SHP77 (cell line): Measurements from ENCODE around the gene PAK6.
A peak's percentile ranks its signal among the peaks of the same experiment; 100 is the strongest.

Source experiments
- DNase-seq, 2 experiments: peaks; one replicate each; lab custom pipeline; 2025; lab: John Stamatoyannopoulos, UW

The PAK6 gene

GRCh38 chr15:40255033-40255432 is 16.2 kb downstream of the PAK6 start:
- no peak for DNase-seq

- DNase-seq: no peak
These were observed 17.9 kb downstream of the PAK6 start for GRCh38 chr15:40256638-40257235.

DNA sequence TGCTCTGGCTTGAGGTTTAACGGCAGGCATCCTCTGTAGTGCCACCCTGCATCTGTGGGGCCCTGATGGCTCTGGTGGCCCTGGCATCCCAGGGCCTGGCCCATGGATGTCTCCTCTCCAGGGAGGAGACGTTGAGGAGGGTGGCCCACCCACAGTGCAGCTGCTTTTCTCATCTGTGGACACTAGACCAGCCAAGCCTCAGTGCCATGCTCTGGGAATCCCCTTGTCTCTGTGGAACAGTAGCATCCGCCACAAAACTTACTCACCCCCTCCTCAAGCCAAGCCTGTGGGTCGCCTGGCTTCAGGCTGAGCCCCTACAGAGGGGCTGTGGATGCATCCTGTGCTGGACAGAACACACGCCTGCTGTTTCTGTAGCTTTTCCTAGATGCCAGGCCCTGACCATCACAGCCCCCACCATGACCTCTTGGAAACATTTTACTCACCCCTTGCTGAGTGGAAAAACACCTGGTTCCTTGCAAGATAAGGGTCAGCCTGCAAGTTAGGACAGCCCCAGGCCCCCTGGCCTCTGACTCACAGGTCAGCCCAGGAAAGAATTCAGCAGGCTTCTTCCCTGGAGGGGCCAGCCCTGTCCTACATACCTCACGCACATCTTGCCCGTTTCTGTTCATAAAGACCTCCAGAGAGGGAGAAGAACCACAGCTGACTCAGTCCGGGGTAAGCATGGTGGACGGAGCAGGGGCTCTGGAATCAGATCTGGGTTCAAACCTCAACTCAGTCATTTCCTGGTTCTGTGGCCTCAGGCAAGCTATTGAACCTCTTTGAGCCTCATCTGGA is 19.0 kb downstream of the PAK6 start:
- DNase-seq: no peak

DNA sequence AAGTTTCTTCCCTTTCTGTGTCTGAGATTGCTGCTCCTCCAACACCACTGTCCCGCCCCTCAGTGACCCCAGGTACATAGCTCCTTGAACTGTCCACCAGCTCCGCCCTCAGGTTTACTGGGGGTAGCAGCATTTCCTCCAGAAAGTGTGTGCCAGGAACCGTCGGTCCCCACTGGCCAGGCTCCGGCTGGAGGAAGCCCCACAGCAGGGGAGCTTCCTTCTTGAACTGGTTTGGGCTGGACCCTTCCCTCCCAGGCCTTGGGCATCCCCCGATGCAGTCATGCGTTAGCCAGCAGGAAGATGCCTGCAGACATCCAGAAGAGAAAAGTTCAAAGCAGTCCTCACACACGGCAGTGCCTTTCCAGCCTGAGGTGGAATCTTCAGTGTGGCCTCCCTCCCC is 19.7 kb downstream of the PAK6 start:
- no peak for DNase-seq

DNA sequence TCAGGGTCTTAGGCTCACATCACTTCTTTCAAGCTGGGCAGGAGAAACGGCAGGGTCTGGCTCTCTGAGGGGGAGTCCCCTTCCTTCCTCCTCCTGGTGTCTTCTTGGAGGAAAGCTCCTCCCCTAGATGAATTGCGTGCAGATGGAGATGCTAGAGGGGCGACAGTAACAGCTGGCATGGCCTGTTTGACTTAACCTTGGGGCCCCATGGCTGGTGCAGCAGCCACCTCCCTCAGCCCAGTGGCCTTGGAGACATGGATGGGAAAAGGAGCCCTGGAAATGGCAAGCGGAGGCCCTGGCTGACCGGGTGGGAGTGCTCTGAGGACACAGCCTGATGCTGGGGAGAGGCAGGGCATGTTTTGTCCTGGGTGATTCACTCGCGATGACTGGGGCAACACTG is 20.2 kb downstream of the PAK6 start:
- DNase-seq: no peak

- no peak for DNase-seq
These were observed 24.3 kb downstream of the PAK6 start for GRCh38 chr15:40263024-40263754.

DNA sequence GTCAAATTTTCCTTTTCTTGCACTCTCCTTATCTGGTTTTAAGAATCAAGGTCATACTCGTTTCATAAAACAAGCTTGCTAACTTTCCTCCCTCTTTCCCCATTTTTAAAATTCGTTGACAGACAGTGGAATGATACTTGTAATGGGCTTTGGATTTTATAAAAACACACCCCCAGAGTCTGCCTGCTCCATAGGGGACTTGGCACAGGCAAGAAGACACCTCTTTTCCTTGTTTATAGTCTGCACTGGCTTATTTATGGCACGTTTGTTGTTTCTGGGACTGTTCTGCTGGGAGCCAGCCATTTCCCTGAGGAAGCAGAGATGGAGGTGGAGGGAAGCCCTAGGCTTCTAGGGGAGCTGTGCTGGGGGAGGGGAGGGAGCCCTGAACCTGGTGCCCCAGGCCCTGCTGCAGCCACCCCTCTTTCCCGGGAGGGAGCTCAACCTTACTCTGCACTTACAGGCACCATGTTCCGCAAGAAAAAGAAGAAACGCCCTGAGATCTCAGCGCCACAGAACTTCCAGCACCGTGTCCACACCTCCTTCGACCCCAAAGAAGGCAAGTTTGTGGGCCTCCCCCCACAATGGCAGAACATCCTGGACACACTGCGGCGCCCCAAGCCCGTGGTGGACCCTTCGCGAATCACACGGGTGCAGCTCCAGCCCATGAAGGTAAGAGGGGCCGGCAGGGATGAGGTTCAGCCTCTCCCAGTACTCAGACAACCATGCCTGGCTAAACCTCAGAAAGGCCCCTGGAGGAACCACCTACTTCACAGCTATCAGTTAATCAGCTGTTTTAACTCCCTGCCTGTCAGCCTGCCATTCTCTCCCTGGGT is 25.7 kb downstream of the PAK6 start:
- DNase-seq: no peak

DNA sequence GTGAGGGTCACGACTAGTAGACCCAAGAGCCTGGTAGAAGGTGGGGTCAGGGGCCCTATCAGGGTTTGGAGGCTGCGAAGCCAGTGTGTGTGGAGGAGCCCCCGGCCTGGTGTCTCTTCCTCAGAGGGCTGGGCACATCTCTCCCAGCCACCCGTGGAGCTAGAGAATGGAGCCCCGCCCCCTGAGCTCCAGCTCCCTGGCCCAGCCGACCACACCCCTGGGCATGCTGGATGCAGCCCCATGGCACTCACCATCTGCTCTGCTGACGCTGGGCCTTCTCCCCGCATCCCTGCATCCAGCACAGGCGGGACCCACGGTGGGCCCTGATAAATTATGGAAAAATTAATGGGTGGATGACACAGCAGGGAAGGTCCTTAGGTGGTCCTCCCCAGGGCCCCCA is 26.5 kb downstream of the PAK6 start:
- no peak for DNase-seq

- no peak for DNase-seq
These were observed 27.0 kb downstream of the PAK6 start for GRCh38 chr15:40265875-40266274.

DNA sequence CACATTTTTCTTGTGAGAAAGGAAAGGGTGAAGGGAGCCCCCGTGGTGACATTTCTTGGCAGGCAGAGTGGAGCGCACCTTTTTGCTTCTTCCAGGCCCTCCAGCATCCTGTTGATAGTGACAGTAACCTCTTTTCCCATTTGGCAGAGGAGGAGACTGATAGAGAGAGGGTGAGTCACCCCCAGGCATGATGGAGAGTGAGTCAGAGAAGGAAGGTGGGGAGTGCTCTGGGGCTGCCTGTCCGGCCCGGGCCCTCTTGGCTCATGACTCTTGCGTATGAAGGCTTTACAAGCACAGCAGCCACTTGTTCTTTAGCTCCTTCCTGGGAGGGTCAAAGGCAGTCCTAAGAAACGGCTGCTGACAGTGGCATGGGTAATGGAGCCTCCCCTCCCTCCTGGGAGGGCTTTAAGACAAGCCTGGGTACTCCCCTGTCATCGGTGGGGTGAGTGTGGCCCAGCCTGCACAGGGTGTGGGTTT is 28.0 kb downstream of the PAK6 start:
- DNase-seq: no peak

- DNase-seq: no peak
These were observed 28.8 kb downstream of the PAK6 start for GRCh38 chr15:40267670-40268069.

- DNase-seq: no peak
These were observed 30.7 kb downstream of the PAK6 start for GRCh38 chr15:40269604-40270003.

DNA sequence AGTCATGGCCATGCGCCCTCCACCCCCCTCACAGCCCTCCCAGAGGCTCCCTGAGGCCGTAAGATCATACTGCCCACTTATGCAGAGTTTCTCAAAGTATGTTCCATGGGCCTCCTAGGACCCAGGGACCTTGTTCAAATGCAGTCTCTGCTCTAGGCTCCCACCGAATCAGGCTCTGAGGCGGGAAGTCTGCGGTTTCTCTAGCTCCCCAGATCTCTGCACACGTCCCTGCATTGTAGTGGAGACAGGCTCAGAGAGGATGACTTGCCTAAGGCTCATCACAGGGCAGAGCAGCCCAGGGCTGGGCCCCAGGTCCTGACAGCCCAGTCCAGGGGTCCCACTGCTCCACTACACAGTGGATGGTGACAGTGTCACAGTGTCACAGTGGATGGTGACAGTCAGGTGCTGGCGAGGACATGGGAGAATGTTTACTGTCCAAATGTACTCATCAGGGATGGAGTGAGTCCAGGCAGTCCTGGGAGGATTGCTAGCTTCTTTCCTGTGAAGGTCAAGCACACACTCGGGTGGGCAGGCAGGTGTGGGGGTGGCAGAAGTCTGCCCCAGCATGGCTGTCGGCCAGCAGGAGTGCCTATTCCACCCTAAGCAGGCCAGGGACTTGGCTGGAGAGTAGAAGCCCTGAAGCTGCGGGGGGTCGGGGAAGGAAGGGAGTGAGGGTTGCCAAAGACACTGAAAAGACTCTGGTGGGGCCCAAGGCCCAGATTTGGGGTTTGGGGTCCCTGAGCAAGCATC is 31.6 kb downstream of the PAK6 start:
- no peak for DNase-seq

DNA sequence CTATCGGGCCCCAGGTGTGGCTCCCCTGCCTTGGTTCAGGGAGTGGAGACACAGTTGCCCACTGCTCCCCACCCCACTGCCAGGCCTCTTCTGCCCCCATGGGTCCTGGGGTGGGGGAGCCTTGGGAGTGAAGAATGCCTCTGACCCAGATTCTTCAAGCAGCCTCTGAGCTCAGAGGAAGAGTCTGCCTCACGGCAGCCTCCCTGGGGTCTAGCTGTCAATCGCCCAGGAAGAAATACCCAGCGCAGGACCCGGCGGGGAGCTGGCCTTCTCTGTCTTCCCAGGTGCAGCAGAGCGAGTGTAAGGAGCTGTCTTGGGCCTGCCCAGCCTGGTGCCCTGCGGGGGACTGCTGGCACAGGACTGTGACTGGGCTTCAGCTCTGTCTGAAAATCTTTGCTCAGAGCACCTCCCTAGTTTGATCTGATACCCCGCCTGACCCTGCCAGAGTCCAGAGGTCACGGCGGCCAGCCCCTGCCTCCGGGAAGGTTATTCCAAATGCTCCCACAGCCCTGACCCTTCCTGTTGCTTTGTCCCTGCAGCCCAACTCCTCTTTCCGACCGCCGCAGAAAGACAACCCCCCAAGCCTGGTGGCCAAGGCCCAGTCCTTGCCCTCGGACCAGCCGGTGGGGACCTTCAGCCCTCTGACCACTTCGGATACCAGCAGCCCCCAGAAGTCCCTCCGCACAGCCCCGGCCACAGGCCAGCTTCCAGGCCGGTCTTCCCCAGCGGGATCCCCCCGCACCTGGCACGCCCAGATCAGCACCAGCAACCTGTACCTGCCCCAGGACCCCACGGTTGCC is 33.0 kb downstream of the PAK6 start:
- DNase-seq: no peak

- DNase-seq: no peak
These were observed 33.7 kb downstream of the PAK6 start for GRCh38 chr15:40272485-40273056.

- no peak for DNase-seq
These were observed 34.6 kb downstream of the PAK6 start for GRCh38 chr15:40273428-40273827.

- peak; percentile 56 to 63 for DNase-seq
These were observed 35.7 kb downstream of the PAK6 start for GRCh38 chr15:40274350-40275274.

DNA sequence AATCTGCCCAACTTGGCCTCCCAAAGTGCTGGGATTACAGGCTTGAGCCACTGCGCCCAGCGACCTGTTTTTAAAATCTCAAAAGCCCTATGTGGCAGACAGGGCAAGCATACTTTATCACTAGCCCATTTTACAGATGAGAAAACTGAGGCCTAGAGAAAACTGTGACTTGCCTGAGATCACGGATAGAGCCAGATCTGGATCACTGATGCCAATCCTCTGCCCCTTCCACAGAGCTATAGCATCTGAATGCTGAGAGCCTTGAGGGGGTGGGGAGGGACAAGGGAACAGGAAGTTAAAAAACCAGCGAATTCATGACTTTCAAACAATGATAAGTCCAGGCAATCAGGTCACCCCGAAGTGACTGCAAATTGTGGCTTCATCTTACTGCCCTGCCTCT is 36.7 kb downstream of the PAK6 start:
- no peak for DNase-seq

- no peak for DNase-seq
These were observed 37.1 kb downstream of the PAK6 start for GRCh38 chr15:40275954-40276353.
